SH-SY5Y (cell line): Measurements from ENCODE around the gene ZNF397.

Experiments
- GATA2 ChIP-seq: IDR thresholded peaks from 2 replicates; pipeline ENCODE4 v1.6.1; 2011; ENCODE audit warnings: mild to moderate bottlenecking, low read depth, low read length
- GATA3 ChIP-seq: IDR thresholded peaks from 2 replicates; pipeline ENCODE4 v1.6.1; 2011; ENCODE audit warnings: low read depth, mild to moderate bottlenecking, low read length, moderate library complexity

DNA sequence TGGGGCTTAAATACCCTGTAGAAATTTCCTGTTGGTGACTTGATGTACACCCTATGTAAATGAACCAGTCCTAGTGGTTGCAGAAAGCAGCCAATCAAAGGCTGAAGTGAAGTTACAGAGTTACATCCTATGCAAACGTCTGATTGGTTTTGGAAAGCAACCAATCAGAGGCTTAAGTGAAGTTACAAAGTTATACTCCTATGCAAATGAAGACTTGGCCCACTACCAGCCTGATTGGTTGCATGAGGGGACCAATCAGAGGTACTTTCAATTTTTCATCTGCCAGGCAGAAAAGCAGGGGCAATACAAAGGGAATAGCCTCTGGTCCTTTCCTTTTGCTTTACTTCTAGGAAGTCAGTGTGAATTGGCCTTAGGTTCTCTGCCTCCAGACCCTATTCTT lies 13.6 kb upstream of the ZNF397 start:
- no peak for TF ChIP-seq GATA2
- no peak for TF ChIP-seq GATA3
